Measurements from ENCODE around the gene SWAP70.
"Not testable (repeated sequence)": the region's sequence is repeated elsewhere in the genome, so short reads cannot be mapped to it uniquely, and the experiment has no call there.

SWAP70 gene

GRCh38 chr11:9663699-9664275 is at the start of gene SWAP70:
TSS of gene SWAP70 (plus strand) at chr11:9664077. CDS start at chr11:9664180, 103 bp downstream.
- DNase-seq (ENCODE audit: low read depth) = peak; percentile 81

DNA sequence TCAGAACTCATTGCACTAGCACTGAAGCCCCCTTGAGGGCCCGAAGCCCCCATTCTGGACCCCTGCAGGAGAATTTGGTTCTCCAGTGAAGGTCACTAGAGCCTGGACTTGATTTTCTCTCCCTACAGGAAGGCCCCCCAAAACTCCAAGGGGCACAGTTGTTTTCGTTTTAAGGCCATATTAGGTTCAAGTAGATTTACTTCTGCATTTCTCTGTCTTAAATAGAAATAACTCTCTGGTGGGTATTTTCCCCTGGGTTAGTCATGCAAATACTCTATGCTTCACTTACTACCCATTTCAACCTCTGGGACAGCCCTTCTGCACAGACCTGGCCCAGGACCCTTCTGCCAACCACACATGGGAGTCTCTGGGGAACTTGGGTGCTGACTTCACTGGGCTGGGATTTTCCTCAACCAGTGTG is 48.8 kb upstream of the SWAP70 start:
- no peak for DNase-seq (ENCODE audit: low read depth)

- DNase-seq (ENCODE audit: low read depth) = no peak
These were observed 47.7 kb upstream of the SWAP70 start for GRCh38 chr11:9616042-9616675.

DNA sequence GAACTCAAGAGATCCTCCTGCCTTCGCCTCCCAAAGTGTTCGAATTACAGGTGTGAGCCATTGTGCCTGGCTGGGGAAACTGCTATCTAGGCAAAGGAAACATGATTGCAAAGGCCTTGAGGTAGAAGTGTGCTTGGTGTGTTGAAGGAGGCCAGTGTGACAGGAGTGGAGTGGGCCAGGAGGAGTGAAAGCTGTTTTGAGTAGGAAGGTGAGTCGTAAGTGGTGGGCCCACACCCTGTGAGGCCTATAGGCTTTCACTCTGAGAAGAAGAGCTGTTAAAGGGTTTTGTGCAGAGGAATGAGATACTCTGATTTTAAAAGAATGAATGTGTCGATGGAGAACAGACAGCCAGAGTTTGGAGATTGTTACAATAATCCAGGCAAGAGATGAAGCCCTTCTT is 47.0 kb upstream of the SWAP70 start:
- DNase-seq (ENCODE audit: low read depth) = no peak

DNA sequence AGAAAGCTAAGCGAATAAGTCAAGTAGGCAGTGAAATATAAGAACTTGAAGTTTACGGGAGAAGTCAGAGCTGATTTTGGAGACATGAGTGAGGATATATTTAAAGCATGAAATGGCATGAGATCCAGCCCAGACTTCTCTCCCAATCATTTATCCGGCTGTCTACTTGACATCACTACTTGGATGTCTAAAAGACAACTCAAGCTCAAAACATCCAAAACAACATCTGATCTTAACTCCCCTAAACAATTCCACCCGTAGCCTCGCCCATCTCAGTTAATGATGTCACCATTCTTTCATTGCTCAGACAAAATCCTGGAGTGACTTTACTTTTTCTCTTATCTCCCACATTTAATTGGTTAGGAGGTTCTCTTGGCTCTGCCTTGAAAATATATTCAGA is 45.9 kb upstream of the SWAP70 start:
- DNase-seq (ENCODE audit: low read depth) = peak; percentile 78

DNA sequence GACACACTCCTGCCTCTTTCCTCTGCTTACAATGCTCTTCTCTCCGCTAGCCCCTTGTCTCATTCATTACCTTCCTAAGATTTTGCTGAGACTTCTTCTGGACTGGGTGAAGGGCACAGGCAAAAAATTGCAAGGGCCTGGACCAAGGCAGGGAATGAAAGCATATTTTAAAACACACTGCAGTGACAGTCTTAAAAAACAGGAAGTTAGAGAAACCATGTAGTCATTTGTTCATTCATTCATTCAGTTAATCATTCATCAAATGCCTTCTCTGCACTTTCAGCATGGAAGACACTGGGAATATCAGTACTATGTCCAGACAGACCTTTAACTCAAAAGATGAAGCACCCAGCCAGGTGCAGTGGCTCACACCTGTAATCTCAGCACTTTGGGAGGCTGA is 44.9 kb upstream of the SWAP70 start:
- DNase-seq (ENCODE audit: low read depth) = no peak

DNA sequence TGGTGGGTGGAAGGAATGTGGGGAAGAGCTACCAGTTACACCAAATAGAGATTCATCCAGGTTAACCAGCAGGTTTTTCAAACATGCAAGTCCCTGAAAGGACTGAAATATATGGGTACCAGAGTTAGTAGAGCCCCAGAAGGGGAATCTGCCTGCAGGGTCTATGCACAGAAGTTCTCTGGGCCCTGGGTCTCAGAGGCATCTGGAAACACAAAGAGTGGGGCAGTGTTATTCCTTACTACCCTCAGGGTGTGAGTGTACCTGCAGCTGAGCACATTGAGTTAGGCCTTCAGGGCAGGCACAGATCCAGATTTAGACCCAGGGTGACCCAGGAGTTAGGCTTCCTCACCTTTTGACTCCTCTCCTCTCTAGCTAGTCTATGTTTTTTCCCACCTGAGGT is 43.9 kb upstream of the SWAP70 start:
- no peak for DNase-seq (ENCODE audit: low read depth)

DNA sequence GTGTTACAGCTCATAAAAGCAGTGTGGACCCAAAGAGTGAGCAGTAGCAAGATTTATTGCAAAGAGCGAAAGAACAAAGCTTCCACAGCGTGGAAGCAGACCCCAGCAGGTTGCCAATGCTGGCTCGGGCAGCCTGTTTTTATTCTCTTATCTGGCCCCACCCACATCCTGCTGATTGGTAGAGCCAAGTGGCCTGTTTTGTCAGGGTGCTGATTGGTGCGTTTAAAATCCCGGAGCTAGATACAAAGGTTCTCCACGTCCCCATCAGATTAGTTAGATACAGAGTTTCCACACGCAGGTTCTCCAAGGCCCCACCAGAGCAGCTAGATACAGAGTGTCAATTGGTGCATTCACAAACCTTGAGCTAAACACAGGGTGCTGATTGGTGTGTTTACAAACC is 41.5 kb upstream of the SWAP70 start:
- DNase-seq (ENCODE audit: low read depth) = not testable (repeated sequence)

DNA sequence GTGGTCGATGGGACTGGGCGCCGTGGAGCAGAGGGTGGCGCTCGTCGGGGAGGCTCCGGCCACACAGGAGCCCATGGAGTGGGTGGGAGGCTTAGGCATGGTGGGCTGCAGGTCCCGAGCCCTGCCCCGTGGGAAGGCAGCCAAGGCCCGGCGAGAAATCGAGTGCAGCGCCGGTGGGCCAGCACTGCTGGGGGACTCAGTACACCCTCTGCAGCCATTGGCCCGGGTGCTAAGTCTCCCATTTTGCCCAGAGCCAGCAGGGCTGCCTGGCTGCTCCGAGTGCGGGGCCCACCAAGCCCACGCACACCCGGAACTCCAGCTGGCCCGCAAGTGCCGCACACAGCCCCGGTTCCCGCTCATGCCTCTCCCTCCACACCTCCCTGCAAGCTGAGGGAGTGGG is 40.8 kb upstream of the SWAP70 start:
- DNase-seq (ENCODE audit: low read depth) = not testable (repeated sequence)

- no peak for DNase-seq (ENCODE audit: low read depth)
These were observed 39.4 kb upstream of the SWAP70 start for GRCh38 chr11:9624448-9624847.

DNA sequence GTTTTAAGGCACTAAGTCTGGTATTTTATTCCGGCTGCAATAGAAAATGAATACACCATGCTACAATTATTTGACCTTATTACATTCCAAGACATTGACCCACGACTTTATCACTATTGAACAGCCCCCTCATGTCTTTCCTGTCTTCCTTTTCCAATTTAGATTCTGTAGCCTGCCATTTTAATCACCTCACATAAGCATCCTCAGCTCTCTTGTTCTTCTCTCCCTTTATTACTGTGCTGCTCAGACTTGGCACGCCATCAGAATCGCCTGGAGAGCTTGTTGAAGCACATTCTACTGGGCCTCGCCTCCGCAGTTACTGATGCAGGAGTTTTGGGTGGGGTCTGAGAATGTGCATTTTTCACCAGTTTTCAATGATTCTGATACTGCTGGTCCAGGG is 38.7 kb upstream of the SWAP70 start:
- no peak for DNase-seq (ENCODE audit: low read depth)

GRCh38 chr11:9625728-9626127 is 38.1 kb upstream of the SWAP70 start:
- DNase-seq (ENCODE audit: low read depth) = no peak

DNA sequence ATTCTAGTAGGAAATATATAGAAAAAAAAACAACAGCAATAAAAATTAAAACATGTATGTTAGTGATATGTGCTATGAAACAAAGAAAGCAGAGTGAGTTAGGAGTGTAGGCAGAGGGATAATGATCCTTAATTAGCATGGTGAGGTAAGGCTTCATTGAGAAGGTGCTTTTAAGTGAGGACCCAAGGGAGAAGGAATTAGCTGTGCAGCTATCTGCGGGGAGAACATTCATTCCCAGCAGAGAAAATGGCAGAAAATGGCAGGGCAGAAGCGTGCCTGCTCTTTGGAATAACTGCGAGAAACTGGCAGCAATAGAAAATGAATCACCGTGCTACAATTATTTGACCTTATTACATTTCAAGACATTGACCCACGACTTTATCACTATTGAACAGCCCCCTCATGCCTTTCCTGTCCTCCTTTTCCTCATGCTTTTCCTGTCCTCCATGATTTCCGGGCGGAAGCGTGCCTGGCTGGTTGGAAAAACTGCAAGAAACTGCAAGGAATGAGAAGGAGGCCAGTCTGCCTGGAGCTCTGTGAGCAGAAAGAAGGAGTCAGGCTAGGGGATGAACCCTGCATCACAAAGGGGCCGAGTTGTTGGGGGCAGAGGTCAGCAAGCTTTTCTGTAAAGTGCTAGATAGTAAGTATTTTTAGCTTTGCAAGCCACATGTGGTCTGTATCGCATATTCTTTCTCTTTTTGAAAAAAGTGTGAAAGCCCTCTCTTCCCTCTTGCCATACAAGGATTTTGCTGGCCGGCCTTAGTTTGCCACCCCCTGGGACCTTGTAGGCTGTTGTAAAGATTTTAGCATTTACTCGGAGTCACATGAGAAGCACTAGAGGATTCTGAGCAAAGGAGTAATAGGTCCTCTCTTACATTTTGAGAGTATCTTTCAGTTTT is 37.1 kb upstream of the SWAP70 start:
- DNase-seq (ENCODE audit: low read depth) = no peak

- no peak for DNase-seq (ENCODE audit: low read depth)
These were observed 34.8 kb upstream of the SWAP70 start for GRCh38 chr11:9629064-9629463.

GRCh38 chr11:9633679-9634078 is 30.2 kb upstream of the SWAP70 start:
- no peak for DNase-seq (ENCODE audit: low read depth)

DNA sequence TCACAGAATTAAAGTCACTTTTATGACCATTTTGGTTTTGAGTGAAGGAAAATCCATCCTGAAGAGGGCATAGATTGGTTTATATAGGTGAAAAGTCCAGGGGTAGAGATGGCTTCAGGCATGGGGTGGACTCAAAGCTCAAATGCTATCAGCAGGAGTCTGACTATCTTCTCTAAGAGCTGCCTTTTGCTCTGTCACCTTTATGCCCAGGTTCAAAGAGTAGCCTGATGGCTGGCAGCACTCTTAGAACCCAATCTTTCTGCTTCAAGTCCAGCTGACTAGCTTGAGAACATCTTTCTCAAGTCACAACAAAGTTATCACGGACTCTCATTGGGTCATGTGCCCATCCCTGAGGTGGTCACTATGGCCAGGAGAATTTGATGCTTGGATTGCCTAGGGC is 27.2 kb upstream of the SWAP70 start:
- DNase-seq (ENCODE audit: low read depth) = no peak

DNA sequence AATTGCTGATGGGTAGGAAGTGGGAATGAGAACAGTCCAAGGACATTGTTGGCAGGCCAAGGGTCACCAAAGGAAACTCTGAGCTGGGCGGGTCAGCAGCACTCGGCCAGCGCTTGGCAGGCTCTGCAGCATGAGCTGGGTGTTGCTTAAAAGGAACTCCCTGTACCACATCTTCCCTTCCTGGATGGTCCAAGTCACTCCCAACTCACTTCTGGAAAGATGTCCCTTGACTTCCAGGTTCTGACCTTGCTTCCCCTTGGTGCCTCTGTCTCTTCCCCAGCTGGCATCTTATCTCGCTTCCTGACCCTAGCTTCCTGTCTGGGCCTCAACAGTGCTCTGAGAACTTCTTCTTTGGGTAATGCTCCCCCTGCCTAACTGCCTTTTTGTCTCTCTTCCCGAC is 24.8 kb upstream of the SWAP70 start:
- no peak for DNase-seq (ENCODE audit: low read depth)

DNA sequence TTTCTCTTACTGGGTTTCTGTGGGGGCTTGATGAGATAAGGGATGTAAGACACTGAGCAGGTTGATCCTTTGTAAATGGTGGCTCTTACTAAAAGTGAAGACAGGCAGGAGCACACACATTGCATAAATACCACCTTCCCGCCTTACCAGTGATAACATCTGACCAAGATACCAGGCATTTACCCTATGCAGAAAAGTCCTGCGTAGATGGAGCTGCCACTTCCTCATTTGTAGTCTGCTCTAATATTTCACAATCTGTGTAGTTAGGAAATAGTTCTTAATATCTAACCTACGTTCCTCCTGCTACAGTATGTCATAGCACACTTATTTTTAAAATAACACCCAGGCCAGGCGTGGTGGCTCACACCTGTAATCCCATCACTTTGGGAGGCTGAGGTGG is 23.9 kb upstream of the SWAP70 start:
- DNase-seq (ENCODE audit: low read depth) = no peak

DNA sequence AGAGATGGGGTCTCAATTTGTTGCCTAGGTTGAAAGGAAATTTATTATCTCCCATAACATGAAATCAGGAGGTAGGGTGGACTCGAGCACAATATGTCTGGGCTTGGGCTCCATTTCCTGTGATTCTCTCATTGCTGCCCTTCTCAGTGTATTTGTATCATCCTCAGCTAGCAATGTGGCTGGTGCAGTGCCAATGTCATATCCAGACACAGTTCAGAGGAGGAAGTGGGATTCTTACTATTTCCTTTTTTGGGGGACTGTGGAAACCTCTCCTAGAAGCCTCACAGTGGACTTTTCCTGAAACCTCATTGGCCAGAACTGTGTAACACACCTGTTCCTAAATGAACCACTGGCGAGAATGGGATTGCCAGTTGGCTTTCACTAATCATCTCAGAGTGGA is 21.0 kb upstream of the SWAP70 start:
- DNase-seq (ENCODE audit: low read depth) = no peak

- no peak for DNase-seq (ENCODE audit: low read depth)
These were observed 20.1 kb upstream of the SWAP70 start for GRCh38 chr11:9643751-9644150.

DNA sequence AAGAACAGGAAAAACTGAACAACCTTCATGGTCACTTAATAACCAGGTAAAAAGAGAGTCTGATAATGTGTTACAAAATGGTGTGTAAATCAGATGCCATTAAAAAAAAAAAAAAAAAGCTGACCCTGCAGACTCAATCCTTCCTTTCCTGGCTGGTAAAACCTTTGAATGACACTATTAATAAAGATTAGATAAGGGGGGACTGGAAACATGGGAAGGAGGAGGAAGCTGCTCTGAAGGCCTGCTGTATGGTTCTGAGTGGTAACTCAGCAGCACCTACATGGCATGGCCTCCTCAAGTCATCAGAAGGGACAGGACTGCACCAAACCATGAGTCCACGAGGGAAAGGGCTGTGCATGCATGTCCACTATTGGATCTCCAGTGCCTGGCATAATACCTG is 18.0 kb upstream of the SWAP70 start:
- no peak for DNase-seq (ENCODE audit: low read depth)

GRCh38 chr11:9646324-9646723 is 17.6 kb upstream of the SWAP70 start:
- DNase-seq (ENCODE audit: low read depth) = no peak

DNA sequence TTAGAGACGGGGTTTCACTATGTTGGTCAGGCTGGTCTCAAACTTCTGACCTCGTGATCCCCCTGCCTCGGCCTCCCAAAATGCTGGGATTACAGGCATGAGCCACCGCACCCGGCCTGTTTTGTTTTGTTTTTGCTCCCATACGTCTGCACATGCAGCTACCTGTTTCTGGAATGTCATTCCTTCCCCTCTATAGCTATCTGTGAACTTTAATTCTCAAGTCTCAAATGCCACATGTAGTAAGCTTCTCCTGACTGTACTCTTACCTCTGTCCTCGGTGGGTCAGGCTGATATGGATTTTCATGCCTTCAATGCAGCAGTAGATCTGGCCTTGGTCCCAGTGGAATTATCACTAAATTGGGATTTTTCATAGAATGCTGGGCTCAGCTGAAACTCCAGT is 12.4 kb upstream of the SWAP70 start:
- no peak for DNase-seq (ENCODE audit: low read depth)
